RWPE1 (cell line): ENCODE results near the gene LARP6.
A peak's percentile ranks its signal among the peaks of the same experiment; 100 is the strongest.

Experiments
- CTCF ChIA-PET: fragments of 350-600 bp; sonication (Branson Sonifier 250); formaldehyde crosslinking; extraction: SDS; loops from one replicate; lab custom pipeline; 2021; lab: Yijun Ruan, JAX
- POLR2A ChIA-PET: fragments of 400-600 bp; formaldehyde crosslinking; extraction: SDS; loops from one replicate; lab custom pipeline; 2020; ENCODE audit warnings: antibody characterized with exemption; ENCODE audit not compliant: low non-redundant PET; lab: Yijun Ruan, JAX
- DNase-seq: peaks from one replicate; pipeline ENCODE4 v3.0.0; 2012; ENCODE audit warnings: low spot score
- H3K27ac ChIP-seq: fragments of 450-650 bp; 2 replicates; pipeline ENCODE4 v1.5.1; 2017
- CTCF ChIP-seq: fragments of 450-650 bp; conservative IDR thresholded peaks from 2 replicates; pipeline ENCODE4 v1.5.1; 2017; ENCODE audit warnings: low read depth, mild to moderate bottlenecking

LARP6 gene

GRCh38 chr15:70870051-70870450, 16.1 kb upstream of the LARP6 start:
- ChIA-PET POLR2A (no interaction called here), CTCF (interaction anchor here (0.6 to 1.1 kb wide), 4 partner anchors 13 to 1188 kb away, joined by 3 to 5 read pairs (median 4); partner anchors contain the start of gene LARP6)
- no peak overlapping the region for H3K27ac ChIP-seq
- no peak for DNase-seq
- TF ChIP-seq CTCF = no peak

GRCh38 chr15:70869346-70869745, 15.4 kb upstream of the LARP6 start:
- ChIA-PET POLR2A (no interaction called here), CTCF (interaction anchor here (0.6 to 1.1 kb wide), 4 partner anchors 15 to 1189 kb away, joined by 3 to 4 read pairs (median 4); partner anchors contain the start of gene LARP6)
- no peak overlapping the region for H3K27ac ChIP-seq
- no peak for DNase-seq
- no peak for TF ChIP-seq CTCF

- ChIA-PET POLR2A (no interaction called here), CTCF (interaction anchor here (1.0 kb wide), 1 partner anchor 43 kb away, joined by 8 read pairs; no protein-coding TSS in a partner anchor)
- no peak for DNase-seq
- no peak overlapping the region for H3K27ac ChIP-seq
- no peak for TF ChIP-seq CTCF
Measured at GRCh38 chr15:70867911-70868467, 14.0 kb upstream of the LARP6 start.

GRCh38 chr15:70866982-70867641, 13.2 kb upstream of the LARP6 start:
- ChIA-PET CTCF (no interaction called here), POLR2A (no interaction called here)
- DNase-seq = no peak
- H3K27ac ChIP-seq = no peak overlapping the region
- no peak for TF ChIP-seq CTCF

- CTCF ChIA-PET = interaction anchor here (0.6 to 1.1 kb wide), 4 partner anchors 22 to 788 kb away, joined by 3 to 10 read pairs (median 6); no protein-coding TSS in a partner anchor
- H3K27ac ChIP-seq = peak overlapping the region; percentile 45
- TF ChIP-seq CTCF = no peak
- peak; percentile 88 for DNase-seq
- POLR2A ChIA-PET = no interaction called here
Measured at GRCh38 chr15:70863450-70864218, 9.7 kb upstream of the LARP6 start.

- ChIA-PET POLR2A (no interaction called here), CTCF (interaction anchor here (0.6 kb wide), 2 partner anchors 15 to 1296 kb away, joined by 3 to 6 read pairs; no protein-coding TSS in a partner anchor)
- H3K27ac ChIP-seq = no peak overlapping the region
- no peak for TF ChIP-seq CTCF
- no peak for DNase-seq
Measured at GRCh38 chr15:70859998-70860397, 6.0 kb upstream of the LARP6 start.
